Measurements from ENCODE around the gene NEU1. TPM values are rescaled to one million over a fixed set of nuclear protein-coding genes. Genes with fewer than 3 reads are reported as not detected.
"Not testable (repeated sequence)": the region's sequence is repeated elsewhere in the genome, so short reads cannot be mapped to it uniquely, and the experiment has no call there.

The NEU1 gene
- total and polyA plus RNA-seq, 2 donors (not counting 1 experiment from before 2014, with no cell fraction given) = 51.2 to 100 TPM

- peak; percentile 76 to 92 for DNase-seq (ENCODE audit: low read depth in 2 of 2)
- H3K9ac ChIP-seq (ENCODE audit: insufficient read depth, low read length) = peak overlapping the region; percentile 58
- H3K9me3 ChIP-seq (ENCODE audit: control insufficient read depth, insufficient read depth, low read depth, low read length) = no peaks in the 10 kb centered on the region
- H3K79me2 ChIP-seq (ENCODE audit: control insufficient read depth, insufficient read depth, low read length) = peaks cover 17% of the 10 kb centered on the region
- H3K4me1 ChIP-seq (ENCODE audit: control insufficient read depth, extremely low read depth, insufficient read depth, low read length) = peaks cover 9% of the 10 kb centered on the region
- H2AFZ ChIP-seq (ENCODE audit: low read length) = peak overlapping the region; percentile 36
- peak overlapping the region; percentile 98 for H3K4me2 ChIP-seq (ENCODE audit: extremely low read depth, insufficient read depth, low read length)
- no peaks in the 10 kb centered on the region for H3K27me3 ChIP-seq (ENCODE audit: control insufficient read depth, insufficient read depth, low read length)
- no peak for TF ChIP-seq EZH2 (IDR thresholded peaks at IDR 0.05; ENCODE audit: low read length, missing control alignments)
- TF ChIP-seq, protein P1, sequence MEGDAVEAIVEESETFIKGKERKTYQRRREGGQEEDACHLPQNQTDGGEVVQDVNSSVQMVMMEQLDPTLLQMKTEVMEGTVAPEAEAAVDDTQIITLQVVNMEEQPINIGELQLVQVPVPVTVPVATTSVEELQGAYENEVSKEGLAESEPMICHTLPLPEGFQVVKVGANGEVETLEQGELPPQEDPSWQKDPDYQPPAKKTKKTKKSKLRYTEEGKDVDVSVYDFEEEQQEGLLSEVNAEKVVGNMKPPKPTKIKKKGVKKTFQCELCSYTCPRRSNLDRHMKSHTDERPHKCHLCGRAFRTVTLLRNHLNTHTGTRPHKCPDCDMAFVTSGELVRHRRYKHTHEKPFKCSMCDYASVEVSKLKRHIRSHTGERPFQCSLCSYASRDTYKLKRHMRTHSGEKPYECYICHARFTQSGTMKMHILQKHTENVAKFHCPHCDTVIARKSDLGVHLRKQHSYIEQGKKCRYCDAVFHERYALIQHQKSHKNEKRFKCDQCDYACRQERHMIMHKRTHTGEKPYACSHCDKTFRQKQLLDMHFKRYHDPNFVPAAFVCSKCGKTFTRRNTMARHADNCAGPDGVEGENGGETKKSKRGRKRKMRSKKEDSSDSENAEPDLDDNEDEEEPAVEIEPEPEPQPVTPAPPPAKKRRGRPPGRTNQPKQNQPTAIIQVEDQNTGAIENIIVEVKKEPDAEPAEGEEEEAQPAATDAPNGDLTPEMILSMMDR (conservative IDR thresholded peaks at IDR 0.05 in 1 of 2, IDR thresholded peaks at IDR 0.05 in 1 of 2; ENCODE audit: low read depth in 1 of 2, low read length in 2 of 2) = no peak
- H3K36me3 ChIP-seq (ENCODE audit: control insufficient read depth, insufficient read depth, low read length) = no peaks in the 10 kb centered on the region
- peak overlapping the region; percentile 61 to 76 (median 66) for H3K4me3 ChIP-seq (replicated peaks in 1 of 4; ENCODE audit: control extremely low read depth in 1 of 4, insufficient read depth in 1 of 4, low read depth in 3 of 4, low read length in 4 of 4)
- no peaks in the 10 kb centered on the region for H4K20me1 ChIP-seq (ENCODE audit: control insufficient read depth, extremely low read depth, insufficient read depth, low read length)
- peak overlapping the region; percentile 84 for H3K27ac ChIP-seq (ENCODE audit: insufficient read depth, low read length)
These were observed 40.4 kb downstream of the NEU1 start for GRCh38 chr6:31822036-31822821.

GRCh38 chr6:31821301-31822035 is 41.2 kb downstream of the NEU1 start:
- peak; percentile 39 to 48 for DNase-seq (ENCODE audit: low read depth in 2 of 2)
- Histone ChIP-seq H3K4me3 (replicated peaks in 1 of 4; ENCODE audit: control extremely low read depth in 1 of 4, insufficient read depth in 1 of 4, low read depth in 3 of 4, low read length in 4 of 4) (peak overlapping the region; percentile 61 to 76 (median 66)), H3K27me3 (ENCODE audit: control insufficient read depth, insufficient read depth, low read length) (no peaks in the 10 kb centered on the region), H3K79me2 (ENCODE audit: control insufficient read depth, insufficient read depth, low read length) (peaks cover 18% of the 10 kb centered on the region), H3K4me2 (ENCODE audit: extremely low read depth, insufficient read depth, low read length) (peak overlapping the region; percentile 98), H3K36me3 (ENCODE audit: control insufficient read depth, insufficient read depth, low read length) (no peaks in the 10 kb centered on the region), H3K4me1 (ENCODE audit: control insufficient read depth, extremely low read depth, insufficient read depth, low read length) (peaks cover 8% of the 10 kb centered on the region), H3K27ac (ENCODE audit: insufficient read depth, low read length) (peak overlapping the region; percentile 82), H3K9ac (ENCODE audit: insufficient read depth, low read length) (peak overlapping the region; percentile 76), H4K20me1 (ENCODE audit: control insufficient read depth, extremely low read depth, insufficient read depth, low read length) (no peaks in the 10 kb centered on the region), H2AFZ (ENCODE audit: low read length) (peak overlapping the region; percentile 71), H3K9me3 (ENCODE audit: control insufficient read depth, insufficient read depth, low read depth, low read length) (no peaks in the 10 kb centered on the region)
- TF ChIP-seq, protein P1 (conservative IDR thresholded peaks at IDR 0.05 in 1 of 2, IDR thresholded peaks at IDR 0.05 in 1 of 2; ENCODE audit: low read depth in 1 of 2, low read length in 2 of 2) = no peak
- no peak for TF ChIP-seq EZH2 (IDR thresholded peaks at IDR 0.05; ENCODE audit: low read length, missing control alignments)

DNA sequence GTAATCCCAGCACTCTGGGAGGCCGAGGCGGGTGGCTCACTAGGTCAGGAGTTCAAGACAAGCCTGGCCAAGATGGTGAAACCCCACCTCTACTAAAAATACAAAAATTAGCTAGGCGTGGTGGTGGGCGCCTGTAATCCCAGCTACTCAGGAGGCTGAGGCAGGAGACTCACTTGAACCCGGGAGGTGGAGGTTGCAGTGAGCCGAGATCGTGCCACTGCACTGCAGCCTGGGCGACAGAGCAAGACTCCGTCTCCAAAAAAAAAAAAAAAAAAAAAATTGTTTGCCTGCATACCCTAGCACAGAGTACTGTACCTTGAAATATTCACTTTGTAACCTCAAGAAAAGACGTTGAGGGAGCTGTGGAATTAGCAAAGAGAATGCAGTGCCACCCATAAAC is 42.2 kb downstream of the NEU1 start:
- H3K4me1 ChIP-seq (ENCODE audit: control insufficient read depth, extremely low read depth, insufficient read depth, low read length); H3K4me3 ChIP-seq (replicated peaks in 1 of 4; ENCODE audit: control extremely low read depth in 1 of 4, insufficient read depth in 1 of 4, low read depth in 3 of 4, low read length in 4 of 4); H3K4me2 ChIP-seq (ENCODE audit: extremely low read depth, insufficient read depth, low read length); H3K27me3 ChIP-seq (ENCODE audit: control insufficient read depth, insufficient read depth, low read length); H2AFZ ChIP-seq (ENCODE audit: low read length); H3K36me3 ChIP-seq (ENCODE audit: control insufficient read depth, insufficient read depth, low read length); H3K27ac ChIP-seq (ENCODE audit: insufficient read depth, low read length); H3K9me3 ChIP-seq (ENCODE audit: control insufficient read depth, insufficient read depth, low read depth, low read length); H3K9ac ChIP-seq (ENCODE audit: insufficient read depth, low read length); DNase-seq (ENCODE audit: low read depth in 2 of 2); H4K20me1 ChIP-seq (ENCODE audit: control insufficient read depth, extremely low read depth, insufficient read depth, low read length): not testable (repeated sequence)
- peaks cover 20% of the 10 kb centered on the region for H3K79me2 ChIP-seq (ENCODE audit: control insufficient read depth, insufficient read depth, low read length)
